ENCODE data around the gene ETFRF1. TPM values are rescaled to one million over a fixed set of nuclear protein-coding genes. Genes with fewer than 3 reads are reported as not detected.

ETFRF1 gene, protein sequence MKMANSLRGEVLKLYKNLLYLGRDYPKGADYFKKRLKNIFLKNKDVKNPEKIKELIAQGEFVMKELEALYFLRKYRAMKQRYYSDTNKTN
- total RNA-seq (ENCODE audit: low replicate concordance), result 14.2 and 33.6 TPM in 2 replicates
- long read RNA-seq, transcript ETFRF1-201 (3 exons, 1,134 nt), result major isoform, 67 of 120 reads
- long read RNA-seq, partial matches to known transcripts, result 0 of 120 reads
- long read RNA-seq, other reads (novel, unspliced or antisense), result 48 of 120 reads

DNA sequence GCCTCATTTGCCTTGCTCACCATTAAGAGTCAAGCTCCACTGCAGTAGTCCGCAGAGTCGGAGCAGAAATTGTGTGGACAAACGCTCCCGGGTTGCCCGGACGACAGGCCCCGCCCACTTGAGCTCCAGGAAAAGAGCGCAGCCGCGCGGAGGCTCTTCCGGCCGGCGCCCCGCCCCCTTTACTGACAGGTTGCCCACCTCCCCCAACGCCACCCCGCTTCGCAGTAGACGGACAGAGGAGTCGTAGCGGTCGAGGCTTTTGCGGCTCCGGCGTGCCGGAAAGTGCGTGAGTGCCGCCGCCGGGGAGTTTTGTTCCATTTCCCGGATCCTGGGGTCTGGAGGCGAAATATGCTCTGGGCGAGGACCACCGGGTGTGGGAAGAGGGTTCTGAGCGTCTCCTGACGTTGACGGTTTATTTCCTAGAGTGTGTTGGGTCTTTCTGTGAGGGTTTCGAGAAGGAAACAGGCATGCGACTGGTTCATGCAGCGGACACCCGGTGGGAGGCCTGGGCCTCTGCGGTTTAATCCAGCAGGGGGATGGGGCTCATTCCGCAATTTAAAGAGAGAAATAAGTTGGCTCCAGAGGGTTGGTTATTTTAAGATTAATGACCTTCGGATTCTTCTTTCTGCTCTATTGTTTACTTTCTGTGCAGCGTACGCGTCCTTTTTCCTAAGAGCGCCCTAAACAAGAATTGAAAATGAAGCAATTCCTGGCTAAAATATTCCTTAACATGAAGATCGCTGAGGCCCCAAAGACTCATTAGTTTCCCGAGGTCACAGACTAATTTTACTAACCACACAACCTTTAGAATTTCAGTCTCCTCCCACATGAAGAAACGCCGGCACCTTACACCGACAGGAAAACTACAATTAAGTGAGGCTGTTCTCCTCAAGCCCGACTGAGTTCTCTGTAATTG, at the start of gene ETFRF1, which contains the start of gene DNAI7:
TSS of gene ETFRF1 (plus strand) at position 182 of the 916 bp plus-strand sequence. CDS start 8,720 bp downstream, outside the sequence.
TSS of gene DNAI7 (minus strand) at position 105 of the 916 bp plus-strand sequence. CDS start at position 23, 82 bp downstream.
- peaks cover 4% of the 10 kb centered on the region for H3K4me1 Mint-ChIP-seq (ENCODE audit: unreplicated experiment)
- peaks cover 9% of the 10 kb centered on the region for H3K36me3 Mint-ChIP-seq
- peak within 1 kb of the TSS; percentile 98 for H3K4me3 Mint-ChIP-seq
- H3K9me3 Mint-ChIP-seq, result no peaks in the 10 kb centered on the region
- H3K27me3 Mint-ChIP-seq, result no peaks in the 10 kb centered on the region
- DNase-seq (ENCODE audit: extremely low spot score, unreplicated experiment), result peak; percentile 99
- TF ChIP-seq, protein P1, sequence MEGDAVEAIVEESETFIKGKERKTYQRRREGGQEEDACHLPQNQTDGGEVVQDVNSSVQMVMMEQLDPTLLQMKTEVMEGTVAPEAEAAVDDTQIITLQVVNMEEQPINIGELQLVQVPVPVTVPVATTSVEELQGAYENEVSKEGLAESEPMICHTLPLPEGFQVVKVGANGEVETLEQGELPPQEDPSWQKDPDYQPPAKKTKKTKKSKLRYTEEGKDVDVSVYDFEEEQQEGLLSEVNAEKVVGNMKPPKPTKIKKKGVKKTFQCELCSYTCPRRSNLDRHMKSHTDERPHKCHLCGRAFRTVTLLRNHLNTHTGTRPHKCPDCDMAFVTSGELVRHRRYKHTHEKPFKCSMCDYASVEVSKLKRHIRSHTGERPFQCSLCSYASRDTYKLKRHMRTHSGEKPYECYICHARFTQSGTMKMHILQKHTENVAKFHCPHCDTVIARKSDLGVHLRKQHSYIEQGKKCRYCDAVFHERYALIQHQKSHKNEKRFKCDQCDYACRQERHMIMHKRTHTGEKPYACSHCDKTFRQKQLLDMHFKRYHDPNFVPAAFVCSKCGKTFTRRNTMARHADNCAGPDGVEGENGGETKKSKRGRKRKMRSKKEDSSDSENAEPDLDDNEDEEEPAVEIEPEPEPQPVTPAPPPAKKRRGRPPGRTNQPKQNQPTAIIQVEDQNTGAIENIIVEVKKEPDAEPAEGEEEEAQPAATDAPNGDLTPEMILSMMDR (conservative IDR thresholded peaks at IDR 0.05), result peak; percentile 47
- peak within 1 kb of the TSS; percentile 97 for H3K27ac Mint-ChIP-seq

DNA sequence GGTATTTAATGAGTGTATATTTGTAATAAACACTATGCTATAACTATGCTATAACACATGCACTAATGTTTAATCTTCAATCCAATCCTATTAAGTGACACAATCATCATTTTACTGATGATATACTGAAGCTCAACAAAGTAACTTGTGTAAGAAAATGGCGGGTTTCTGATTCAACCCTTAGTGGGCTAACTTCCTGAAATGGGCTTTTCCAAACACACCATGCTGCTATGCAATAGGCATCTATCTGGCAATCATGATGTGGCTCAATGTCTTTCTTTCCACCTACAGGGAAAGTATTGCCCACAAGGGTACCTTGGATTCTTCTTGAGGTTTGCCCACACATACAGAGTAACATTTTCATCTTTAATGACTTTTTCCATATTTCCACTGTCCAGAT, 48.4 kb upstream of the ETFRF1 start:
- H3K27ac Mint-ChIP-seq, result no peak overlapping the region
- peaks cover 12% of the 10 kb centered on the region for H3K36me3 Mint-ChIP-seq
- H3K4me3 Mint-ChIP-seq, result no peak overlapping the region
- TF ChIP-seq, protein P1 (conservative IDR thresholded peaks at IDR 0.05), result no peak
- no peaks in the 10 kb centered on the region for H3K9me3 Mint-ChIP-seq
- H3K27me3 Mint-ChIP-seq, result no peaks in the 10 kb centered on the region
- H3K4me1 Mint-ChIP-seq (ENCODE audit: unreplicated experiment), result no peaks in the 10 kb centered on the region
- DNase-seq (ENCODE audit: extremely low spot score, unreplicated experiment), result no peak

DNA sequence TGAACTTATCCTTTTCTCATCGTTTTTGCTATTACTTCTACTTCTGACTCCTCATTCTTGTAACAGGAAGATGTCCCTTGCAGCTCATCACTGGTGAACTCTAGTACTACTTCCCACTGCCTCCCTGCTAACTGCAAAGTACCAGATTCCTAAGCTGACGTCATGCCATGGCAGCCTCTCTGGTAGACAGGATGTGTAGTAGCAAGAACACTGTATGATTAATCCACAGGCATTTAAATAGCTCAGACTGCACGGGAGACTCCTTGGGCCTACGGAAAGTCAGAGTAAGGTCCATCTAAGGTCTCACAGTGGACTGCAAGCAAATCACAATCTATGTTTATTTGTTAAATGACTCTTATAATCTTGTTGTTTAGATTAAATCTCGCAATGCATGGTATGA, 43.6 kb upstream of the ETFRF1 start:
- H3K4me3 Mint-ChIP-seq, result no peak overlapping the region
- H3K27me3 Mint-ChIP-seq, result no peaks in the 10 kb centered on the region
- DNase-seq (ENCODE audit: extremely low spot score, unreplicated experiment), result no peak
- no peaks in the 10 kb centered on the region for H3K4me1 Mint-ChIP-seq (ENCODE audit: unreplicated experiment)
- no peaks in the 10 kb centered on the region for H3K9me3 Mint-ChIP-seq
- peaks cover 5% of the 10 kb centered on the region for H3K36me3 Mint-ChIP-seq
- H3K27ac Mint-ChIP-seq, result no peak overlapping the region
- TF ChIP-seq, protein P1 (conservative IDR thresholded peaks at IDR 0.05), result no peak

DNA sequence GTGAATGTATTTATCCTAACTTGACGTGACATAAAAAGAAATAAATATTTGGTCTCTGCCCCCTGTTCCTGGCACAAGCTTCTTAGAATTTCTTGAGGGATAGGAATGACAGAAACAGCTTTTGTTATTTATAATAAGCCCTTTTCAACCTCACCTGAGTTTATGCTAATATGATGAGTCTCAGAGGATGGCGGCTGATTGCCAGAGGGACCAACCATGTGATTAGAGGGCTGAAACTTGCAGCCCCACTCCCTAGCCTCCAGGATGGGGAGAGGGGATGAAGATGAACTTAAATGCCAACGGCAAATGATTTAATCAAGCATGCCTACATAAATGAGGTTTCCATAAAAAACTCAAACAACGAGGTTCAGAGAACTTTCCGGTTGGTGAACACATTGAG, 43.0 kb upstream of the ETFRF1 start:
- no peak overlapping the region for H3K27ac Mint-ChIP-seq
- no peaks in the 10 kb centered on the region for H3K4me1 Mint-ChIP-seq (ENCODE audit: unreplicated experiment)
- TF ChIP-seq, protein P1 (conservative IDR thresholded peaks at IDR 0.05), result no peak
- H3K9me3 Mint-ChIP-seq, result no peaks in the 10 kb centered on the region
- no peak for DNase-seq (ENCODE audit: extremely low spot score, unreplicated experiment)
- peaks cover under 1% of the 10 kb centered on the region for H3K36me3 Mint-ChIP-seq
- H3K27me3 Mint-ChIP-seq, result no peaks in the 10 kb centered on the region
- H3K4me3 Mint-ChIP-seq, result no peak overlapping the region

DNA sequence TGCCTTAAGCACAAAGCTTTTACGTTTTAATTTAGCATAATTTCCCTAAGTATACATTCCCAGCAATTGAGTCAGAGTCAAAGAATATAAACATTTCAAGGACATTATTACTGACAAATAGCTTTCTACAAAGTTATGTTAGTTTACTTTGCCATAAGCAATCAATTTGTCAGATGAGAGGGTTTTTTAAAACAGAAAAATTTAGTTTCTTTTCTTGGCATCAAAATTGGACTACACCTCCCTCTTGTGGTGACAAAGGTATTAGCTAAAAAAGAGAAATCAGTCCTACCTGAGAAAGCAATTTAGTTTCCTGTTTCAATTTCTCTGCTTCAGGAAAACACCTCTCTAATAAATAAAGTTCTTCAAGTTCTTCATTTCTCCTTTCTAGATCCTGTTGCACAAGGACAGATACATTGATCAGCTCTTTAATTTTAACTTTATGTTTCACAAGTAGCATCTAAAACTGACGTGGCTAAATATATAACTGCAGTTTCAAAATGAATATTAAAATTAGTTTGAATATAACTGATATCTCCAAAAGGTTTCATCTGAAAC, 39.9 kb upstream of the ETFRF1 start:
- Mint-ChIP-seq H3K27me3 (no peaks in the 10 kb centered on the region), H3K9me3 (no peaks in the 10 kb centered on the region), H3K27ac (peak overlapping the region; percentile 39)

More for the DNA sequence above, 39.9 kb upstream of the ETFRF1 start:
- DNase-seq (ENCODE audit: extremely low spot score, unreplicated experiment), result no peak
- Mint-ChIP-seq H3K4me3 (no peak overlapping the region), H3K4me1 (ENCODE audit: unreplicated experiment) (no peaks in the 10 kb centered on the region), H3K36me3 (no peaks in the 10 kb centered on the region)
- TF ChIP-seq, protein P1 (conservative IDR thresholded peaks at IDR 0.05), result peak; percentile 85

All from type B pancreatic cell (in vitro differentiated cells).